ENCODE results near the gene RARB. TPM values are rescaled to one million over a fixed set of nuclear protein-coding genes. Genes with fewer than 3 reads are reported as not detected.

RARB gene
- total and polyA plus RNA-seq, 9 of the 15 experiments (the other 6 are each of a cell fraction or from before 2014, with no cell fraction given), result 0.15 to 1.3 (median 0.27) TPM

DNA sequence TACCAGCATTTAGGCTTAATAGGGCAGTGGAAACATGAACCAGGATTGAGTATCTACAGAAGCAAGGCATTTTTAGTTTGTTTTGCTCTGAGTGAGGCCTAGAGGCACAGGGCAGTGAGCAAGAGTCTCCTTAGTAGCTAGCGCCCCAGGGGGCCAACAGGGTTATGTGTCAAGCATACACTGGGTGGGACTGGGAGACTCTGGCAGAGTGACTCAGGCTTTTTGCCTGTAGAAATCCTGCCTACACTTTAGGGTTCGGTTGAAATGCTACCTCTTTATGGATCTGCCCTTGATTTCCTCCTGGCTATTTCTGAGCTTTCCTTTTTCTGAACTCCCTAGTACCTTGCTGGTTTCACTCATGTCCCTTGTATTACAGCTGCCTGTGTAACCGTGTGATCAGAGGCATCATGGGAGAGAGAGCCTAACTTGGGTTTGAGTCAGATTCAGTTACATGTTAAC lies 164.5 kb downstream of the RARB start (continued):
- TF ChIP-seq, protein P1, sequence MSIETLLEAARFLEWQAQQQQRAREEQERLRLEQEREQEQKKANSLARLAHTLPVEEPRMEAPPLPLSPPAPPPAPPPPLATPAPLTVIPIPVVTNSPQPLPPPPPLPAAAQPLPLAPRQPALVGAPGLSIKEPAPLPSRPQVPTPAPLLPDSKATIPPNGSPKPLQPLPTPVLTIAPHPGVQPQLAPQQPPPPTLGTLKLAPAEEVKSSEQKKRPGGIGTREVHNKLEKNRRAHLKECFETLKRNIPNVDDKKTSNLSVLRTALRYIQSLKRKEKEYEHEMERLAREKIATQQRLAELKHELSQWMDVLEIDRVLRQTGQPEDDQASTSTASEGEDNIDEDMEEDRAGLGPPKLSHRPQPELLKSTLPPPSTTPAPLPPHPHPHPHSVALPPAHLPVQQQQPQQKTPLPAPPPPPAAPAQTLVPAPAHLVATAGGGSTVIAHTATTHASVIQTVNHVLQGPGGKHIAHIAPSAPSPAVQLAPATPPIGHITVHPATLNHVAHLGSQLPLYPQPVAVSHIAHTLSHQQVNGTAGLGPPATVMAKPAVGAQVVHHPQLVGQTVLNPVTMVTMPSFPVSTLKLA (conservative IDR thresholded peaks at IDR 0.05), result no peak
- no peak for TF ChIP-seq RBM22 (IDR thresholded peaks at IDR 0.05; ENCODE audit: low read depth, low read length, poor library complexity, severe bottlenecking)
- TF ChIP-seq POLR3A (IDR thresholded peaks at IDR 0.05; ENCODE audit: borderline replicate concordance, extremely low read depth, insufficient read depth, insufficient read length), result no peak
- TF ChIP-seq PCBP1 (IDR thresholded peaks at IDR 0.05; ENCODE audit: low read depth, low read length, poor library complexity, severe bottlenecking), result no peak
- no peak for TF ChIP-seq HSF4 (CRISPR knock-in tag; IDR thresholded peaks at IDR 0.05; ENCODE audit: borderline replicate concordance)
- no peak for TF ChIP-seq ZNF780A (CRISPR knock-in tag; IDR thresholded peaks at IDR 0.05)
- no peak for TF ChIP-seq EWSR1 (IDR thresholded peaks at IDR 0.05; ENCODE audit: borderline replicate concordance, low read depth, partially characterized antibody)
- peak; percentile 60 to 70 for TF ChIP-seq RAD21 (CRISPR knock-in tag; conservative IDR thresholded peaks at IDR 0.05 in 1 of 2, IDR thresholded peaks at IDR 0.05 in 1 of 2)
- no peak for TF ChIP-seq ZNF175 (CRISPR knock-in tag; IDR thresholded peaks at IDR 0.05; ENCODE audit: low read depth)
- no peak for TF ChIP-seq FOXJ3 (CRISPR knock-in tag; IDR thresholded peaks at IDR 0.05)
- no peak for TF ChIP-seq ERF (CRISPR knock-in tag; IDR thresholded peaks at IDR 0.05)
- no peak for TF ChIP-seq CC2D1A (IDR thresholded peaks at IDR 0.05)
- TF ChIP-seq, protein P2, sequence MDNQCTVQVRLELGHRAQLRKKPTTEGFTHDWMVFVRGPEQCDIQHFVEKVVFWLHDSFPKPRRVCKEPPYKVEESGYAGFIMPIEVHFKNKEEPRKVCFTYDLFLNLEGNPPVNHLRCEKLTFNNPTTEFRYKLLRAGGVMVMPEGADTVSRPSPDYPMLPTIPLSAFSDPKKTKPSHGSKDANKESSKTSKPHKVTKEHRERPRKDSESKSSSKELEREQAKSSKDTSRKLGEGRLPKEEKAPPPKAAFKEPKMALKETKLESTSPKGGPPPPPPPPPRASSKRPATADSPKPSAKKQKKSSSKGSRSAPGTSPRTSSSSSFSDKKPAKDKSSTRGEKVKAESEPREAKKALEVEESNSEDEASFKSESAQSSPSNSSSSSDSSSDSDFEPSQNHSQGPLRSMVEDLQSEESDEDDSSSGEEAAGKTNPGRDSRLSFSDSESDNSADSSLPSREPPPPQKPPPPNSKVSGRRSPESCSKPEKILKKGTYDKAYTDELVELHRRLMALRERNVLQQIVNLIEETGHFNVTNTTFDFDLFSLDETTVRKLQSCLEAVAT (IDR thresholded peaks at IDR 0.05), result no peak
- no peak for TF ChIP-seq TFAM (CRISPR knock-in tag; conservative IDR thresholded peaks at IDR 0.05)
- TF ChIP-seq ZNF507 (tag; conservative IDR thresholded peaks at IDR 0.05), result no peak
- TF ChIP-seq CBFA2T2 (conservative IDR thresholded peaks at IDR 0.05), result no peak
- no peak for TF ChIP-seq ZNF695 (CRISPR knock-in tag; IDR thresholded peaks at IDR 0.05)
- TF ChIP-seq, protein P3, sequence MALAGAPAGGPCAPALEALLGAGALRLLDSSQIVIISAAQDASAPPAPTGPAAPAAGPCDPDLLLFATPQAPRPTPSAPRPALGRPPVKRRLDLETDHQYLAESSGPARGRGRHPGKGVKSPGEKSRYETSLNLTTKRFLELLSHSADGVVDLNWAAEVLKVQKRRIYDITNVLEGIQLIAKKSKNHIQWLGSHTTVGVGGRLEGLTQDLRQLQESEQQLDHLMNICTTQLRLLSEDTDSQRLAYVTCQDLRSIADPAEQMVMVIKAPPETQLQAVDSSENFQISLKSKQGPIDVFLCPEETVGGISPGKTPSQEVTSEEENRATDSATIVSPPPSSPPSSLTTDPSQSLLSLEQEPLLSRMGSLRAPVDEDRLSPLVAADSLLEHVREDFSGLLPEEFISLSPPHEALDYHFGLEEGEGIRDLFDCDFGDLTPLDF (CRISPR knock-in tag; IDR thresholded peaks at IDR 0.05), result no peak
- no peak for TF ChIP-seq TSC22D4 (tag; IDR thresholded peaks at IDR 0.05)

Measured in K562 (cell line).